EL (cell line): ENCODE data around the gene ZNF708.
A peak's percentile ranks its signal among the peaks of the same experiment; 100 is the strongest.
"Not testable (repeated sequence)": the region's sequence is repeated elsewhere in the genome, so short reads cannot be mapped to it uniquely, and the experiment has no call there.

Source experiments
- DNase-seq: peaks from one replicate; pipeline ENCODE4 v3.0.0-alpha.2; 2016

The ZNF708 gene

DNA sequence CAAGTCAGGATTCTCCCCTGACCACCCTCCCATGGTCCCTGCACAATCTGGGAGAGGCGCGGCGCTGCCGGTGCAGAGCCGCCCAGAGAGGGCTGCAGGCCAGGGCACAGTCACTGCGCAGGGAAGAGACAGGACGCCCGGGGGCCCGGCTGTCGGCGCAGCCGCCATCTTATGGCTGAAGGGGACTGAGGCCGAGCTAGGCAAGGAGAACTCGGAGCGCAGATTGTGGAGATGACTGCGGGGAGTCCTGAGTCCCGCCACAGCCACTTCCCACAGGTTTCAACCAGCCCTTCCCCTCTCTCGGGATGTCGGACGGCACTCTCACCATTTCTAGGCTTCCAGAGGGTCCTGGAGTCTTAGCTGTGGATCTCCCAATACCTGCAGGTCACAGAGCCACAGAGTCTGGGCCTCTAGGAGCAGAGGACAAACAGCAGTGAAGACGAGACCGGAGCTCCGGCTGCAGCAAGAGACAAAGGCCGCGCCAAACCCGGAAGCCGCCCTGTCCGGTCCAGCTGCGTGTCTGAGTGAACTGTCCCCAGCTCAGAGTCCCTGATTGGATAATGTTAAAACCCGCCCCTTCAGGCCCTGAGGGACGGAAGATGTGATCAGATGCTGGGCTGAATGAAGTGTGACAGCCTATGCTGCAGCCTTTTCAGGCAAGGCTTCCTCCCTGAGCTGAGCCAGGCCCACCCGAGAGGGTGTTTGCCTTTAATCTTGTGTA lies at the start of gene ZNF708:
Gene ZNF708, minus strand, starts transcription at position 526 of the 721 bp plus-strand sequence. Its CDS starts 198 bp downstream, at position 328.
- peak; percentile 95 for DNase-seq

DNA sequence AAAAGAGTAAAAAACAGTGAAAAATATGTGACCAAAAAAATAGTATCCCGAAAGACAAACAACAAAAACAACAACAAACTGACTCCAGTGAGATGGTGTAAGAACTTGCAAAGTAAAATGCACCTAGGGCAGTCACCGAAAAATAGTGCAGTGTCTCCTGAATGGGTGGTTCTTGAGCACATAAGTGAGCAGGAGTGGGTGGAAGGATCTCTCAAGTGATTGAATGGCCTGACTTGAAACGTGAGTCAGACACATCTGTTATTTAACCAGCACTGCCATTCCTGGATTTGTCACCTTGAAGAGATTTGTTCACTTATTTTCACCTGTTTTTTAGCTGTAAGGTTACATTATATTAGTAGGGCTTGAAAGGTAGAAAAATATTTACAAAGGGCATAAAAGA lies 33.1 kb upstream of the ZNF708 start:
- DNase-seq: no peak

DNA sequence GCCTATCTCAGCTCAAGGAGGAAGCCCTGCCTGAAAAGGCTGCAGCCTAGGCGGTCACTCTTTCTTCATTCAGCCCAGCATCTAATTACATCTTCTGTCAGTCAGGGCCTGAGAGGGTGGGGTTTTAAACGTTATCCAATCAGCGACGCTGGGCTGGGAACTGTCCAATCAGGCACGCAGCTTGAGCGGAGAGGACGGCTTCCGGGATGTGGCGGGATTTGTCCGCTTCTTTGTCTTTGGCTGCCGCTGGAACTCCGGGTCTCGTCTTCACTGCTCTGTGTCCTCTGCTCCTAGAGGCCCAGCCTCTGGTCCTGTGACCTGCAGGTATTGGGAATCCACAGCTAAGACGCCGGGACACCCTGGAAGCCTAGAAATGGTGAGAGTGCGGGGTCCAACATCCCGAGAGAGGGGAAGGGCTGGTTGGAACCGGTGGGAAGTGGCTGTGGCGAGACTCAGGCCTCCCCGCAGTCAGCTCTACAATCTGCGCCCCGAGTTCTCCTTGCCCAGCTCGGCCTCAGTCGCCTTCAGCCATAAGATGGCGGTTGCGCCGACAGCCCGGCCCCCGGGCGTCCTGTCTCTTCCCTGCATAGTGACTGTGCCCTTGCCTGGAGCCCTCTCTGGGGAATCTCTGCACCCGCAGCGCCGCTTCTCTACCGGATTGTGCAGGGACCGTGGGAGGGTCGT lies 29.7 kb upstream of the ZNF708 start, which contains the start of gene ZNF738:
Gene ZNF738, plus strand, starts transcription at position 233 of the 684 bp plus-strand sequence. Its CDS starts 141 bp downstream, at position 374.
- peak; percentile 97 for DNase-seq

DNA sequence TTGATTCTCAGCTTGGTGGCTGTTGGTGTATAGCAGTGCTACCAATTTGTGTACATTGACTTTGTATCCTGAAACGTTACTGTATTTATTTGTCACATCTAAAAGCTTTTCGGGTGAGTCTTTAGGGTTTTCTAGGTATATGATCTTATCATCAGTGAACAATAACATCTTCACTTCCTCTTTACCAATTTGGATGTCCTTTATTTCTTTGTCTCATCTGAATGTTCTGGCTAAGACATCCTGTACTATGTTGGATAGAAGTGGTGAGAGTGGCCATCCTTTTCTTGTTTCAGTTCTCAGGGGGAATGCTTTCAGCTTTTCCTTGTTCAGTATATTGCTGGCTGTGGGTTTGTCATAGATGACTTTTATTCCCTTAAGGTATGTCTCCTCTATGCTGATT lies 23.6 kb upstream of the ZNF708 start:
- no peak for DNase-seq

DNA sequence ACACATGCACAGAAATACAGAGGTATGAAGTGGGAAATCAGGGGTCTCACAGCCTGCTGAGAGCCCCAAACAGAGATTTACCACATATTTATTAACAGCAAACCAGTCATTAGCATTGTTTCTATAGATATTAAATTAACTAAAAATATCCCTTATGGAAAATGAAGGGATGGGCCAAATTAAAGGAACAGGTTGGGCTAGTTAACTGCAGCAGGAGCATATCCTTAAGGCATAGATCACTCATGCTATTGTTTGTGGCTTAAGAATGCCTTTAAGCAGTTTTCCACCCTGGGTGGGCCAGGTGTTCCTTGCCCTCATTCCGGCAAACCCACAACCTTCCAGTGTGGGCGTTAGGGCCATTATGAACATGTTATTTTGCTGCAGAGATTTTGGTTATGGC lies 15.6 kb upstream of the ZNF708 start:
- not testable (repeated sequence) for DNase-seq

DNA sequence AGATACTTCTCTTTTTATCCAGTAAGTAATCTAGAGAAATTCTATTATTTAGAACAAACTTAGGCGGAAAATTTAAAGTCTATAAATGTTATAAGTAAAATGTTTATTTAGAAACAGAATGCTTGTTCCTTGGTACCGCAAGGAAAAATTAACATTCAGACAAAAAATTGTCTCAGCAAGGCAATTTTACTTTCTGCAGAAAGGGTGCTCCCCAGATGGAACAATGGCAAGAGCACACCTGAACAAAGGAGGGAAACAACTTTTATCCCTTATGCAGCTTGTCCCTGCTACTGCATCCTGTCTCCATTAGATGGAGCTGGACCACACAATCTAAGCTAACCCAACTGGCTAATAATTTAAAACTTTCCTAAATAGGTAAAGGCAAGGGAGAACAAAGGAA lies 6.5 kb upstream of the ZNF708 start:
- no peak for DNase-seq

DNA sequence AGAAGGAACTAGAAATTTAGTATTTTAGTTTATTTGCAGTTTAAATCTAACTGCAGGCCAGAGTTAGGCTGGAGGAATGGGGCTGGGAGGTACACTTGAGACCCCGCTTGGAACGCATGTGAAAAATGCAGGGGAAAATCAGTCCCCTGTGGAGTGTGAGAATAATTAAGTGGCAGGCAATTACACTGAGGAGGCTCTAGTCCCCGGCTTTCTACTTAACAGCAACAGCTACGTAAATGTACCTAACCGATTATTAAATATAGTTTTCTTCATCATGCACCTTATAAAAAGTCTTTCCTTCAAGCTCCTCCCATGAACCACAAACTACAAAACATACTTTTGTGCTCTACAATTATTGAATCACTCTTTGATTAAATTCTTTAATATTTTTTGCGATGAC lies 804 bp downstream of the ZNF708 start:
- DNase-seq: peak; percentile 15

DNA sequence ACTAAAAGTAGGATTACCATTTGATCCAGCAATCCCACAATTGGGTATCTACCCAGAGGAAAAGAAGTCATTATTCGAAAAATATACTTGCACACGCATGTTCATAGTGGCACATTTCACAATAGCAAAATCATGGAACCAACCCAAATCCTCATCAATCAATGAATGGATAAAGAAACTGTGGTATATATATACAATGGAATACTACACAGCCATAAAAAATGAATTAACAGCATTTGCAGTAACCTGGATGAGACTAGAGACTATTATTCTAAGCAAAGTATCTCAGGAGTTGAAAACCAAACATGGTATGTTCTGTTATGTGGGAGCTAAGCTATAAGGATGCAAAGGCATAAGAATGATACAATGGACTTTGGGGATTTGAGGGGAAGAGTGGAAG lies 3.0 kb downstream of the ZNF708 start:
- DNase-seq: no peak

DNA sequence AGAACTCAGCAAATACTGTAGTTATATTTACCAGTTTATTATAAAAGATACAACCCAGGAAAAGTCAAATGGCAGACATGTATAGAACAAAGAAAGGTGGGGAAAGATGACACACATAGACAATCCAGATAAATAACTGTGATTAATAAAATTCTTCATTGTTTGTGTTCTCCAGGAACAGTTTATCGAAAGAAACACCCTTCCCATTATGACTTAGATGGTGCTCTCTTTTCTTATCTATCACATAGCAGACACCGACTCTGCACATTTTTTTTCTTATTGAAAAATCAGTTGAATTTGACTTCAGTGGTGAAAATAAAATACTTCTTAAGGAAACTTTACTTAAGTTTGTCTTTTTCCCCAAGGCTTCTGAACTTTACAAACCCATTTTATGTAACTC lies 6.2 kb downstream of the ZNF708 start:
- DNase-seq: no peak

DNA sequence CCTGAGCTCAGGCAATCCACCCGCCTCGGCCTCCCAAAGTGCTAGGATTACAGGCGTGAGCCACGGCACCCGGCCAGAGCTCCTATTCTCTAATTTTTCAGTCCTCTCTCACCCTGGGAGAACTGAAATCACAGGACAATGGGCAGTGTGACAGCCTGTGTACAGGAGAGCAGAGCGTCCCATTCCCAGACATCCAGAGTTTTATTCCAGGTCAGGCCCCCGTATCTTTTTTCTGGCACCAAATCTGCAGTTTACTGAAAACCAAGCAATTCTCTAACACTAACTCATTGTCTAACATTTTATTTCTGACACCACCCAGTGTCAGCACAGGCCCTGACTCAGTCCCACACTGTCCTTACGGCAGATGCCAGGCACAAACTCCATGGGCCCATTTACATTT lies 6.7 kb downstream of the ZNF708 start:
- no peak for DNase-seq

DNA sequence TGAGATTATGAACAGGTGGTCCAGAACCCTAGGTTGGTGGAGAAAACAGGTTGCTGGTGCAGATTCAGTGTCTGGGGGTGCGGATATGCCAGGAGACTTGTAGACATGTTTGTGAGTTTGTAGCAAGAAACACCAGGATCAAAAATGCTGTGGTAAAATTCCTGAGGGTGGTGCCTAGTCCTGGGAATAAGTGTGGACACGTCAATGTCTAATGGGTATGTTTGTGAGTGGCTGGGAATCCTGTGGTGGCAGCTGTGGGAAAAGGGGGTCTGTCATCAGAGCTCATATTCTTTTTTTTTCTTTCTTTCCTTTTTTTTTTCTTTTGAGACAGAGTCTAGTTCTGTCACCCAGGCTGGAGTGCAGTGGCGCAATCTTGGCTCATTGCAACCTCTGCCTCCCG lies 7.2 kb downstream of the ZNF708 start:
- DNase-seq: peak; percentile 51

DNA sequence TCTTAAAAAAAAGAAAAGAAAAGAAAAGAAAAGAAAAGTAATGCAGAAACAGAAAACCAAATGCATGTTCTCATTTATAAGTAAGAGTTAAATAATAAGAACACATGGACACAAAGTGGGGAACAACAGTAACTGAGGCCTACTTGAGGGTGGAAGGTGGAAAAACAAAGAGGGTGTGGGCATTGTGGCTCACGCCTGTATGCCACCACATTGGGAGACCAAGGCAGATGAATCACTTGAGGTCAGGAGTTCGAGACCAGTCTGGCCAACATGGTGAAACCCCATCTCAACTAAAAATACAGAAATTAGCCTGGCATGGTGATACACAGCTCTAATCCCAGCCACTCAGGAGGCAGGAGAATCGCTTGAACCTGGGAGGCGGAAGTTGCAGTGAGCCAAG lies 8.1 kb downstream of the ZNF708 start:
- no peak for DNase-seq

DNA sequence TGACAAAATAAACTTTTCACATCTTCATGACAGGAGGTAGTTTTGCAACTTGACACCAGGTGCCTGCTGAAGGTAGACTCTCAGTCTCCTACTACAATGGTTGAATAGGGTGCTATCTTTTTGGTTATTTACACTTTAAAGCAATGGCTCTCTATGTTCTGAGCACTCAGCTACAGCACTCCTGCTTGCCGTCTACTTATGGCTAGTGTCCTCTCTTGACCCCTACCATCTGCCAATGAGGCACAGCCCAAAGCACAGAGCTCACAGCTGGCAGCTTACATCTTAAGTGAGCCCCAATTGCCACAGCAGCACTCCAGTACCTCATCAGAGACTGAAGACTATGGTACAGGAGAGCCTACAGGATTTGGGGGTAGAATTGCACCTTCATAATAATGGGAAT lies 11.4 kb downstream of the ZNF708 start:
- no peak for DNase-seq

DNA sequence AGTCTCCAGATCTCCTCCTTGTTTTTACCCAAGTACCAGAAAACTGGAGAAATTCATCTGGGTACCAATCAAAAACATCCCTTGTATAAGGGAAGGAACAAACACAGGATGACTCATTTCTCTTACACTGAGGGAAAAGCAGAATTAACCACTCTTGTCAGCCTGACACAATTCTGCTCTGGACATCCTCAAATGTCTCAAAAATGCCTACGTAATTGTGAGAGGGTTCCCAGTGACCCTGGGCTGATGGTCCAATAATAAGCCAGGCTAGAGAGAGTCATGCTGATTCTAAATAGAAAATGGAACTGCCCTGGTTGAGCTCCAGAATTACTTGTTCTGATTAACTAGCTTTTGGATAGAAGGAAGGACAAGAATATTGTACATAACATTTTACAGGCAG lies 14.5 kb downstream of the ZNF708 start:
- peak; percentile 4 for DNase-seq

DNA sequence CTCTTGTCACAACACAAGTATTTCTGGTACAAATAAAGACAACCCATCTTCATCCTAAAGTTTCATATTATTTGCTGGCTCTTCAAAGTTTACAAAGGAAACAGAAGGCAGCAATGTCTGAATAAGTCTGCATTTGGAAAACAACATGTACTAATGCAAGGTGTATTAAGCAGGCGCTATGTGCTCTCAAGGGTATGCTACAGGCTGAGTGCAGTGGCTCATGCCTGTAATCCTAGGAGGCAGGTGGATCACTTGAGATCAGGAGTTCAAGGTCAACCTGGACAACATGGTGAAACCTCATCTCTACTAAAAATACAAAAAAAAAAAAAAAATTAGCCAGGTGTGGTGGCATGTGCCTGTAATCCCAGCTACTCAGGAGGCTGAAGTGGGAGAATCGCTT lies 16.4 kb downstream of the ZNF708 start:
- not testable (repeated sequence) for DNase-seq

DNA sequence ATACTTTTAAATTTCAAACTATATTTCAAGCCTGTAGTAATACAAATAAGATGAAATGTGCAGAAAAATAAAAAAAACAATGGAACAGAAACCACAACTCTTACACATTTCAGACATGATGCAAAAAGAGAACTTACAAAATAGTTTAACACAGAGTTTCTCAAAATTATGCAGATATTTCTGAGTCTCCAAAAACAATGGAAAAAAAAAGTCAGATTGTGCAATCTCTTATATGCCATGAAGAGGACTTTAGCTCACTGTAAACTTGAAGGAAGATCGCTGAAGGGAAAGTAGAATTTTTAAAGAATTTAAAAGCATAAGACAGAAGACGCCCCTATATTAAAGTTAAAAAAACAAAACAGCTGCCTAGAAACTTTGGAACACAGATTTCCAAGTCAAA lies 20.4 kb downstream of the ZNF708 start:
- DNase-seq: no peak

DNA sequence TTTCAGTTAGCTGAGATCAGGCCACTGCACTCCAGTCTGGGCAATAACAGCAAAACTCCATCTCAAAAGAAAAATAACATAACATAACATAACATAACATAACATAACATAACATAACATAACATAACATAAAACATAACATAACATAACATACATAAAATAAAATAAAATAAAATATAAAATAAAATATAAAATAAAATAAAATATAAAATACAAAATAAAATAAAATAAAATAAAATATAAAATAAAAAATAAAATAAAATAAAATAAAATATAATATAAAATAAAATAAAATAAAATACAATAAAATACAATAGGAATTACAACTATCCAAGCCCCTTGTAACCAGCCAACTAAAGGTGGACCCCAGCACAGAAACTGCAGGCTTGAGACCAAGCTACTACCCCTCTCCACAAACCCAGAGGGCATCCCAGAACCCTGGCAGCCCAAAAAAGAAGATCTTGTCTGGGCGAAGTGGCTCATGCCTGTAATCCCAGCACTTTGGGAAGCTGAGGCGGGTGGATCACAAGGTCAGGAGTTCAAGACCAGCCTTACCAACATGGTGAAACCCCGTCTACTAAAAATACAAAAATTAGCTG lies 22.2 kb downstream of the ZNF708 start:
- not testable (repeated sequence) for DNase-seq

DNA sequence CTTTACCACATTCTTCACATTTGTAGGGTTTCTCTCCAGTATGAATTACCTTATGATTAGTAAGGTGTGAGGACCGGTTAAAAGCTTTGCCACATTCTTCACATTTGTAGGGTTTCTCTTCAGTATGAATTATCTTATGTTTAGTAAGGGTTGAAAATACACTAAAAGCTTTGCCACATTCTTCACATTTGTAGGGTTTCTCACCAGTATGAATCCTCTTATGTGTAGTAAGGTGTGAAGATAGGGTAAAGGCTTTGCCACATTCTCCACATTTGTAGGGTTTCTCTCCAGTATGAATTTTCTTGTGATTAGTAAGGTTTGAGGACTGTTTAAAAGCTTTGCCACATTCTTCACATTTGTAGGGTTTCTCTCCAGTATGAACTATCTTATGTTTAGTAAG lies 35.4 kb downstream of the ZNF708 start:
- not testable (repeated sequence) for DNase-seq

DNA sequence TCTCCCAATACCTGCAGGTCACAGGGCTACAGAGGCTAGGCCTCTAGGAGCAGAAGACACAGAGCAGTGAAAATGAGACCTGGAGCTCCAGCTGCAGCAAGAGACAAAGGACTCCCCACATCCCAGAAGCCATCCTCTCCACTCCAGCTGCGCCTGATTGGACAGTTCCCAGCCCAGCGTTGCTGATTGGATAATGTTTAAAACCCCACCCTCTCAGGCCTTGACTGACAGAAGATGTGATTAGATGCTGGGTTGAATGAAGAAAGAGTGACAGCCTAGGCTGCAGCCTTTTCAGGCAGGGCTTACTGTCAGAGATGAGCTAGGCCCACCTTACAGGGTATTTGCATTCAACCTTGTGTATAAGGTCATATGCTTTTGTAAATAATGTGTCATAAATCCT lies 59.4 kb downstream of the ZNF708 start:
- DNase-seq: no peak

DNA sequence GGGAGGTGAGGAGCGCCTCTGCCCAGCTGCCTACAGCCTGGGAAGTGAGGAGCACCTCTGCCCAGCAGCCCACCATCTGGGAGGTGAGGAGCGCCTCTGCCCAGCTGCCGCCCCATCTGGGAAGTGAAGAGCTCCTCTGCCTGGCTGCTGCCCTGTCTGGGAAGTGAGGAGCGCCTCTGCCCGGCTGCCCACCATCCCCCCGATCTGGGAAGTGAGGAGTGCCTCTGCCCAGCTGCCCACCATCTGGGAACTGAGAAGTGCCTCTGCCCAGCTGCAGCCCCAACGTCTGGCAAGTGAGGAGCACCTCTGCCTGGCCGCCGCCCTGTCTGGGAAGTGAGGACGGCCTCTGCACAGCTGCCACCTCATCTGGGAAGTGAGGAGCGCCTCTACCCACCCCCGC lies 64.3 kb downstream of the ZNF708 start:
- no peak for DNase-seq

DNA sequence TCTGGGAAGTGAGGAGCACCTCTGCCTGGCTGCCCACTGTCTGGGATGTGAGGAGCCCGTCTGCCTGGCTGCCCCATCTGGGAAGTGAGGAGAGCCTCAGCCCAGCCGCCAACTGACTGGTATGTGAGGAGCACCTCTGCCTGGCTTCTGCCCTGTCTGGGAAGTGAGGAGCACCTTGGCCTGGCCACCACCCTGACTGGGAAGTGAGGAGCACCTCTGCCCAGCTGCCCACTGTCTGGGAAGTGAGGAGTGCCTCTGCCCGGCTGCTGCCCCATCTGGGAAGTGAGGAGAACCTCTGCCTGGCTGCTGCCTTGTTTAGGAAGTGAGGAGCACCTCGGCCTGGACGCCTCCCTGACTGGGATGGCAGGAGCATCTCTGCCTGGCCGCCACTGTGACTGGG lies 64.8 kb downstream of the ZNF708 start:
- no peak for DNase-seq

DNA sequence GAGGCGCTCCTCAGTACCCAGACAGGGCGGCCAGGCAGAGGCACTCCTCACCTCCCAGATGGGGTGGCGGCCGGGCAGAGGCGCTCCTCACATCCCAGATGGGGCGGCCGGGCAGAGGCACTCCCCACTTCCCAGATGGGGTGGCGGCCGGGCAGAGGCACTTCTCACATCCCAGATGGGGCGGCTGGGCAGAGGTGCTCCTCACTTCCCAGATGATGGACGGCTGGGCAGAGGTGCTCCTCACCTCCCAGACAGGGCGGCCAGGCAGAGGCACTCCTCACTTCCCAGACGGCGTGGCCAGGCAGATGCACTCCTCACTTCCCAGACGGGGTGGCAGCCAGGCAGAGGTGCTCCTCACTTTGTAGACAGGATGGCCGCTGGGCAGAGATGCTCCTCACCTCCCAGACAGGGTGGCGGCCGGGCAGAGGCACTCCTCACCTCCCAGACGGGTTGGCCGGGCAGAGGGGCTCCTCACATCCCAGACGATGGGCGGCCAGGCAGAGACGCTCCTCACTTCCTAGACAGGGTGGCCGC lies 68.3 kb downstream of the ZNF708 start:
- DNase-seq: not testable (repeated sequence)

DNA sequence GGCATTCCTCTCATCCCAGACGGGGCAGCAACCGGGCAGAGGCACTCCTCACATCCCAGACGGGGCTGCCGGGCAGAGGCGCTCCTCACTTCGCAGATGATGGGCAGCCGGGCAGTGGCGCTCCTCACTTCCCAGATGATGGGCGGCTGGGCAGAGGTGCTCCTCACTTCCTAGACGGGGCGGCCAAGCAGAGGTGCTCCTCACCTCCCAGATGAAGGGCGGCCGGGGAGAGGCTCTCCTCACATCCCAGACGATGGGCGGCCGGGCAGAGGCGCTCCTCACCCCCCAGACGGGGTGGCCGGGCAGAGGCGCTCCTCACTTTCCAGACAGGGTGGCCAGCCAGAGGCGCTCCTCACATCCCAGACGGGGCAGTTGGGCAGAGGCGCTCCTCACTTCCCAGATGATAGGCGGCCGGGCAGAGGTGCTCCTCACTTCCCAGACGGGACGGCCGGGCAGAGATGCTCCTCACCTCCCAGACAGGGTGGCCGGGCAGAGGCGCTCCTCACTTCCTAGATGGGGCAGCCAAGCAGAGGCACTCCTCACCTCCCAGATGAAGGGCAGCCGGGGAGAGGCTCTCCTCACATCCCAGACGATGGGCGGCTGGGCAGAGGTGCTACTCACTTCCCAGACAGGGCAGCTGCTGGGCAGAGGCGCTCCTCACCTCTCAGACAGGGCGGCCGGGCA lies 68.9 kb downstream of the ZNF708 start:
- DNase-seq: no peak
